ENCODE measurements around the gene UGT1A5.

UGT1A5 gene

DNA sequence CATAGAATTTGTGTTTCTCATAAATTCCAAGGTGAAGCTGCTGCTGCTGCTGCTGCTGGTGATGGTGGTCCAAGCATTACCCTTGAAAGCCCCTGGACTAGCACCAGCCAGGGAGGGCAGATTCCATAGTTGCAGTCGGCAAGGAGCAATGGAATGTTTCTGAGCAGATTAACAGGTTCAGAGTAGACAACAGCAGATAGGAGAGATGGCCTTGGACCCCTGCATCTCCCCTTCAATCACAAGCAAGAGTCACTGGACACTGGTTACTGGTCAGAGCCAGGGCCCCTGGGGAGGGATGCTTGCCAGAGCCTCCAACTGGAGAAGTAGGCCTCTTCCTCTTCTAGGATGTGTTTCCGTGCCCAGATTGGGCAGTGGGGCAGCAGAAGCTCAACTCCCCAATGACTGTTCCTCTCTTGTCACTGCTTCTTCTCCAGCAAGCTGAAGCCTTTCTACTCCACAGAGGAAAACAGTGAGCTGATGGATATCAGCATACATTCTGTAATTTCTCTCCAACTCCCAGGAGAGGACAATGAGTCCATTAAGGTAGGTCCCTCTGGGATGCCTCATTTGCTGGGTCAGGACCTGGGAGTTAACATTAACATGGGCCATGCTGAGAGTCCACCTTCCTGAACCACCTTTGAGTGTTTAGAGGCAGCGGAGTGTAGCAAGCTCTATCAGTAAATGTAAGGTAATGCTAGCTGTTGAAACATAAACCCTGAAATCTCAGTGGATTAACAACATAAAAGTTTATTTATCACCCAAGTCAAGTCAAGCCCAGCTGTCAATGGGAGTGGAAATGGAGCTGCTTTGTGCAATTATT, 100.7 kb downstream of the UGT1A5 start:
- TF ChIP-seq, protein P1, sequence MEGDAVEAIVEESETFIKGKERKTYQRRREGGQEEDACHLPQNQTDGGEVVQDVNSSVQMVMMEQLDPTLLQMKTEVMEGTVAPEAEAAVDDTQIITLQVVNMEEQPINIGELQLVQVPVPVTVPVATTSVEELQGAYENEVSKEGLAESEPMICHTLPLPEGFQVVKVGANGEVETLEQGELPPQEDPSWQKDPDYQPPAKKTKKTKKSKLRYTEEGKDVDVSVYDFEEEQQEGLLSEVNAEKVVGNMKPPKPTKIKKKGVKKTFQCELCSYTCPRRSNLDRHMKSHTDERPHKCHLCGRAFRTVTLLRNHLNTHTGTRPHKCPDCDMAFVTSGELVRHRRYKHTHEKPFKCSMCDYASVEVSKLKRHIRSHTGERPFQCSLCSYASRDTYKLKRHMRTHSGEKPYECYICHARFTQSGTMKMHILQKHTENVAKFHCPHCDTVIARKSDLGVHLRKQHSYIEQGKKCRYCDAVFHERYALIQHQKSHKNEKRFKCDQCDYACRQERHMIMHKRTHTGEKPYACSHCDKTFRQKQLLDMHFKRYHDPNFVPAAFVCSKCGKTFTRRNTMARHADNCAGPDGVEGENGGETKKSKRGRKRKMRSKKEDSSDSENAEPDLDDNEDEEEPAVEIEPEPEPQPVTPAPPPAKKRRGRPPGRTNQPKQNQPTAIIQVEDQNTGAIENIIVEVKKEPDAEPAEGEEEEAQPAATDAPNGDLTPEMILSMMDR (IDR thresholded peaks at IDR 0.05; ENCODE audit: low read depth, low read length), result no peak
- DNase-seq (ENCODE audit: extremely low read depth, low read depth), result no peak

GRCh38 chr2:233814056-233814835, 101.5 kb downstream of the UGT1A5 start:
- no peak for DNase-seq (ENCODE audit: extremely low read depth, low read depth)
- TF ChIP-seq, protein P1 (IDR thresholded peaks at IDR 0.05; ENCODE audit: low read depth, low read length), result no peak

GRCh38 chr2:233815861-233816260, 103.2 kb downstream of the UGT1A5 start:
- DNase-seq (ENCODE audit: extremely low read depth, low read depth), result no peak
- TF ChIP-seq, protein P1 (IDR thresholded peaks at IDR 0.05; ENCODE audit: low read depth, low read length), result no peak

DNA sequence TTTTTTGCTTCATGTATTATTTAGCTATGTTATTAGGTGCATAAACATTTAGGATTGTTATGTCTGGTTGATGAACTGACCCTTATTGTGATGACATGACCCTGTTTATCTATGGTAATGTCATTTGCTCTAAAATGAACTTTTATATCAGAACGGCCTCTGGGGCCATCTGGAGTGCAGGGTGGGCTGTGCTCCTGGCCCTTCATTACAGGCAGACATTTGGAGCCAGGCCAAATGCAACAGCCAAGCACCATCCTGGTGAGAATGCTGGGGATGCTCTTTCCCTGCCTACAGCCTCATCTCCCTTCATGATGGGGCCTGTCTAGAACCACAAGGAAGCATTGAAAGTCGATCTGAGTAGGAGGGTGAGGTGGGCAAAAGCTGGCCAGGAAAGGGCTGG, 103.6 kb downstream of the UGT1A5 start:
- no peak for DNase-seq (ENCODE audit: extremely low read depth, low read depth)
- TF ChIP-seq, protein P1 (IDR thresholded peaks at IDR 0.05; ENCODE audit: low read depth, low read length), result no peak

DNA sequence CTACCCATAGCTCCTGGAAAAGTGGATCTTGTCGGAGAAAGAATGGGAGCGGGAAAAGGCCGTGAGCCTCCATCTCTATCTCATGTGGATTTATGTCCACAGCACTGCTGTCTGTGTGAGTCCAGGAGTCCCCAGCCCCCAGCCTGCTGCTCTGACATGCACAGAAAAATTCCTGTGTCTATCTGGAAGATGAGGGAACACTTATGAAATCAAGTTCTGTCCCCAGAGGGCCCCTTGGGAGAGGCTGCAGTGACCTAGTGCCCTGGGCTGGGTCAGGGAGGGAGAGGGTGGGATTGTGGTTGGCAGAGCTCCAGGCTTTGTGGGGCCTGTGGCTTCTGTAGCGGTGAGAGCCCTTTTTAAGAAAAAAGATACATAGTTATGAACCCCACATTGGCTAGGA, 104.1 kb downstream of the UGT1A5 start:
- no peak for DNase-seq (ENCODE audit: extremely low read depth, low read depth)
- TF ChIP-seq, protein P1 (IDR thresholded peaks at IDR 0.05; ENCODE audit: low read depth, low read length), result no peak

DNA sequence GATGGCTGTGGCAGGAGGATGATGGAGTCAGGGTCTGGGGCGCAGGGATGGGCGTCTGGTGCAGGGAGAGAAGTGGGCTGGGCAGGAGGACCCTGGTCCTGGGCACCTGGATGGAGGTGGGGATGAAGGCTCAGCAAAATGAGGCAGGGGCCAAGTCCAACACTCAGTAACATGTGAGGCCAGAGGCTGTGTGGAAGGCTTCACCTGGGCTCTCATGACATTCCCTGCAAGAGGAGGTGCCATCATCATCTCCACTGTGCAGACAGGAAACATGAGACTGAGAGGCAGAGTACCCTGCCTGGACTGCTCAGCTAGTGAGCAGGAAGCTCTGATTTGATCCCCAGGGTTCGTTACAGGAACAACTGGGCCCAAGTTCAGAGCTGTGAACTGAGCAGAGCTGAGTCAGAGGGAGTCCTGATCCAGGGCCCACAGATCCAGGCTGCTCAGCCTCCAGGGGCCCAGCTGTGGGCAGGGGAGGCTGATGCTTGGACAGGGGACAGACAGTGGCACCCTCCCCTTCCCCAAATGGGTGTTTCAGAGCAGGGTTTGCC, 104.7 kb downstream of the UGT1A5 start:
- DNase-seq (ENCODE audit: extremely low read depth, low read depth), result no peak
- TF ChIP-seq, protein P1 (IDR thresholded peaks at IDR 0.05; ENCODE audit: low read depth, low read length), result no peak

Measured in AG09319 (cell line).